GM23338 (cell line): ENCODE data around the gene MAST4. TPM values are rescaled to one million over a fixed set of nuclear protein-coding genes. Genes with fewer than 3 reads are reported as not detected.

Experiments
- ATAC-seq: fragments of 200-7000 bp; cut with Tn5 transposase; 3 replicates; pipeline ENCODE4 v1.9.1; 2020
- DNase-seq: peaks from one replicate; pipeline ENCODE4 v3.0.0-alpha.2; 2015; ENCODE audit warnings: low spot score
- H2AFZ ChIP-seq: fragments of 200-600 bp; sonication (generic); 2 replicates; pipeline ENCODE4 v1.8.0; 2016; ENCODE audit warnings: antibody characterized with exemption, mild to moderate bottlenecking, moderate library complexity
- H3F3A ChIP-seq: fragments of 200-600 bp; sonication (generic); replicated peaks from 2 replicates; pipeline ENCODE4 v1.8.0; 2017; ENCODE audit warnings: antibody characterized with exemption, mixed run types, low read depth
- H3K27ac ChIP-seq: fragments of 200-600 bp; sonication (generic); 2 replicates; pipeline ENCODE4 v1.6.1; 2016; ENCODE audit warnings: low read depth
- H3K27me3 ChIP-seq: fragments of 200-600 bp; sonication (generic); 2 replicates; pipeline ENCODE4 v1.8.0; 2016; ENCODE audit warnings: mild to moderate bottlenecking, mixed run types, moderate library complexity; ENCODE audit not compliant: insufficient read depth
- H3K36me3 ChIP-seq: fragments of 200-600 bp; sonication (generic); 2 replicates; pipeline ENCODE4 v1.8.0; 2016; ENCODE audit warnings: mild to moderate bottlenecking; ENCODE audit not compliant: insufficient read depth
- H3K4me1 ChIP-seq: fragments of 200-600 bp; sonication (generic); 2 replicates; pipeline ENCODE4 v1.8.0; 2016; ENCODE audit warnings: mild to moderate bottlenecking, moderate library complexity; ENCODE audit not compliant: insufficient read depth
- H3K4me2 ChIP-seq: fragments of 200-600 bp; sonication (generic); 2 replicates; pipeline ENCODE4 v1.7.1; 2017; ENCODE audit warnings: mixed run types
- H3K4me3 ChIP-seq: fragments of 200-600 bp; sonication (generic); 2 replicates; pipeline ENCODE4 v1.6.1; 2016; ENCODE audit warnings: mixed run types
- H3K79me2 ChIP-seq: fragments of 200-600 bp; sonication (generic); replicated peaks from 2 replicates; pipeline ENCODE4 v1.8.0; 2017; ENCODE audit warnings: mild to moderate bottlenecking; ENCODE audit not compliant: insufficient read depth
- H3K9me2 ChIP-seq: fragments of 200-600 bp; sonication (generic); 2 replicates; pipeline ENCODE4 v1.8.0; 2017; ENCODE audit not compliant: insufficient read depth
- H4K20me1 ChIP-seq: fragments of 200-600 bp; sonication (generic); replicated peaks from 2 replicates; pipeline ENCODE4 v1.8.0; 2017; ENCODE audit warnings: mild to moderate bottlenecking; ENCODE audit not compliant: insufficient read depth
- H3K27ac Mint-ChIP-seq: 2 replicates; pipeline ENCODE4 v1.8.0; 2020; ENCODE audit warnings: inconsistent platforms, mild to moderate bottlenecking, moderate library complexity, mixed read lengths
- H3K27me3 Mint-ChIP-seq: 3 replicates; pipeline ENCODE4 v1.8.0; 2022; ENCODE audit warnings: low read depth, mild to moderate bottlenecking, moderate library complexity, mixed read lengths, inconsistent platforms; ENCODE audit not compliant: insufficient read depth, poor library complexity
- H3K36me3 Mint-ChIP-seq: 3 replicates; pipeline ENCODE4 v1.8.0; 2021; ENCODE audit warnings: low read depth, mild to moderate bottlenecking, inconsistent platforms, moderate library complexity, mixed read lengths
- H3K4me1 Mint-ChIP-seq: 3 replicates; pipeline ENCODE4 v1.8.0; 2020; ENCODE audit warnings: mild to moderate bottlenecking, inconsistent platforms, mixed read lengths
- H3K4me3 Mint-ChIP-seq: 3 replicates; pipeline ENCODE4 v1.8.0; 2021; ENCODE audit warnings: moderate library complexity, mild to moderate bottlenecking, inconsistent platforms, mixed read lengths
- H3K9me3 Mint-ChIP-seq: 3 replicates; pipeline ENCODE4 v1.8.0; 2020; ENCODE audit warnings: moderate library complexity, mild to moderate bottlenecking, inconsistent platforms, mixed read lengths
- CREB1 ChIP-seq: fragments of 250-450 bp; sonication (Bioruptor Pico); IDR thresholded peaks from 2 replicates; pipeline ENCODE4 v1.5.0; 2020; ENCODE audit warnings: low read depth, mild to moderate bottlenecking, moderate library complexity
- EZH2 ChIP-seq: fragments of 200-600 bp; sonication (generic); IDR thresholded peaks from one replicate; pipeline ENCODE4 v1.8.0; 2017; ENCODE audit warnings: antibody characterized with exemption, mild to moderate bottlenecking, low read depth; ENCODE audit not compliant: unreplicated experiment
- EZH2phosphoT487 ChIP-seq: fragments of 200-600 bp; sonication (generic); IDR thresholded peaks from one replicate; pipeline ENCODE4 v1.8.1; 2018; ENCODE audit warnings: antibody characterized with exemption; ENCODE audit not compliant: unreplicated experiment
- JUNB ChIP-seq: IDR thresholded peaks from one replicate; pipeline ENCODE4 v1.6.1; 2016; ENCODE audit warnings: antibody characterized with exemption; ENCODE audit not compliant: unreplicated experiment
- NANOG ChIP-seq: IDR thresholded peaks from 2 replicates; pipeline ENCODE4 v1.6.1; 2016; ENCODE audit warnings: antibody characterized with exemption, borderline replicate concordance
- POLR2AphosphoS5 ChIP-seq: IDR thresholded peaks from 2 replicates; pipeline ENCODE4 v1.6.1; 2016; ENCODE audit warnings: antibody characterized with exemption, low read depth
- STAT1 ChIP-seq: IDR thresholded peaks from one replicate; pipeline ENCODE4 v1.6.1; 2016; ENCODE audit warnings: antibody characterized with exemption; ENCODE audit not compliant: unreplicated experiment
- ZNF114 ChIP-seq: fragments of 250-450 bp; sonication (Bioruptor Pico); IDR thresholded peaks from 2 replicates; pipeline ENCODE4 v1.5.0; 2020; ENCODE audit warnings: mild to moderate bottlenecking, moderate library complexity
- ZNF331 ChIP-seq: fragments of 250-450 bp; sonication (Bioruptor Pico); IDR thresholded peaks from 2 replicates; pipeline ENCODE4 v1.5.0; 2020; ENCODE audit warnings: low read depth, mild to moderate bottlenecking, moderate library complexity
- polyA plus RNA-seq: library from polyadenylated mRNA; unstranded; fragments of >200 nt; fragmentation: Nextera tagmentation; extraction: Ambion mirVana; gene quantifications from 2 replicates; pipeline ENCODE4 v1.2.1, GENCODE V29; 2016
- total RNA-seq: library from RNA; depleted of rRNA; stranded (reverse); fragments of >200 nt; shearing (Covaris generic); gene quantifications from 2 replicates; pipeline ENCODE4 v1.2.3, GENCODE V29; 2014
- TF ChIP-seq, protein P1 (sequence below): IDR thresholded peaks from 2 replicates; pipeline ENCODE4 v1.6.1; 2016; ENCODE audit warnings: antibody characterized with exemption
- TF ChIP-seq, protein P2 (sequence below), 2 experiments: fragments of 200-600 bp in 1 of 2; sonication (generic) in 1 of 2; conservative IDR thresholded peaks; 2 replicates each; pipeline versions ENCODE4 v1.5.1 to v1.6.1; 2016 to 2017; ENCODE audit warnings: antibody characterized with exemption in 2 of 2, low read depth in 2 of 2, mild to moderate bottlenecking in 2 of 2, moderate library complexity in 1 of 2
- TF ChIP-seq, protein P3 (sequence below): fragments of 250-450 bp; sonication (Bioruptor Pico); IDR thresholded peaks from 2 replicates; pipeline ENCODE4 v1.5.0; 2020; ENCODE audit warnings: mild to moderate bottlenecking, moderate library complexity
- TF ChIP-seq, protein P4 (sequence below): IDR thresholded peaks from one replicate; pipeline ENCODE4 v1.6.1; 2018; ENCODE audit warnings: antibody characterized with exemption; ENCODE audit not compliant: unreplicated experiment

Gene MAST4
- total and polyA plus RNA-seq, 2 experiments from 2014 or later = 3.6 to 8.5 TPM

DNA sequence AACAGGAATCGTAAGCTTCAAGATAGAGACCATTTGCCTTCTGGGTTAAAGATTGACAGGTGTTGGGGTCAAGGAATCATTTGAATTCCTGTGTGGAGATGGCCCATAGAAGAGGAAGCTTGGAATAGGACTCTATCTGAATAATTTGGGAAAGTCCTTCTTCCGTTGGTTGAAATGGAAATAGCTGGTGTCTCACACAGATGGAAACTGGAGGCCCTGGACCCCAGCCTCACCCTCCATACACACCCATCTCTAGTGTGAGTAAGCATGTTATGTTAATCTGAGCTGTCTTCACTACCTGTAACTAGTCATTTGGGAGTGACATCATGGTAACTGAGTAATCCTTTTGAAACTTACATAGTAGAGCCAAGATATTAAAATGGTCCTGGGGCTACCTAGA lies 416.0 kb downstream of the MAST4 start:
- H3K9me2 ChIP-seq = no peaks in the 10 kb centered on the region
- no peaks in the 10 kb centered on the region; the same call in 1 of the 2 replicates for H4K20me1 ChIP-seq
- H3K4me1 ChIP-seq = peaks cover 6% of the 10 kb centered on the region; the same call in 1 of the 2 replicates
- H3K36me3 Mint-ChIP-seq = no peaks in the 10 kb centered on the region
- no peak for ATAC-seq
- H3K79me2 ChIP-seq = no peaks in the 10 kb centered on the region
- H3K4me1 Mint-ChIP-seq = peaks cover 25% of the 10 kb centered on the region
- H3K4me2 ChIP-seq = no peak overlapping the region
- no peaks in the 10 kb centered on the region for H3K9me3 Mint-ChIP-seq
- DNase-seq = no peak
- H3K4me3 ChIP-seq = no peak overlapping the region
- H3K4me3 Mint-ChIP-seq = no peak overlapping the region
- no peaks in the 10 kb centered on the region for H3K36me3 ChIP-seq
- no peak overlapping the region for H2AFZ ChIP-seq
- H3F3A ChIP-seq = no peaks in the 10 kb centered on the region
- TF ChIP-seq, protein P1, sequence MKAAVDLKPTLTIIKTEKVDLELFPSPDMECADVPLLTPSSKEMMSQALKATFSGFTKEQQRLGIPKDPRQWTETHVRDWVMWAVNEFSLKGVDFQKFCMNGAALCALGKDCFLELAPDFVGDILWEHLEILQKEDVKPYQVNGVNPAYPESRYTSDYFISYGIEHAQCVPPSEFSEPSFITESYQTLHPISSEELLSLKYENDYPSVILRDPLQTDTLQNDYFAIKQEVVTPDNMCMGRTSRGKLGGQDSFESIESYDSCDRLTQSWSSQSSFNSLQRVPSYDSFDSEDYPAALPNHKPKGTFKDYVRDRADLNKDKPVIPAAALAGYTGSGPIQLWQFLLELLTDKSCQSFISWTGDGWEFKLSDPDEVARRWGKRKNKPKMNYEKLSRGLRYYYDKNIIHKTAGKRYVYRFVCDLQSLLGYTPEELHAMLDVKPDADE = no peak
- TF ChIP-seq JUNB (no peak), STAT1 (no peak), EZH2phosphoT487 (no peak), ZNF331 (no peak), NANOG (no peak), ZNF114 (CRISPR knock-in tag) (no peak), POLR2AphosphoS5 (no peak), EZH2 (no peak), CREB1 (CRISPR knock-in tag) (no peak)
- TF ChIP-seq, protein P2, sequence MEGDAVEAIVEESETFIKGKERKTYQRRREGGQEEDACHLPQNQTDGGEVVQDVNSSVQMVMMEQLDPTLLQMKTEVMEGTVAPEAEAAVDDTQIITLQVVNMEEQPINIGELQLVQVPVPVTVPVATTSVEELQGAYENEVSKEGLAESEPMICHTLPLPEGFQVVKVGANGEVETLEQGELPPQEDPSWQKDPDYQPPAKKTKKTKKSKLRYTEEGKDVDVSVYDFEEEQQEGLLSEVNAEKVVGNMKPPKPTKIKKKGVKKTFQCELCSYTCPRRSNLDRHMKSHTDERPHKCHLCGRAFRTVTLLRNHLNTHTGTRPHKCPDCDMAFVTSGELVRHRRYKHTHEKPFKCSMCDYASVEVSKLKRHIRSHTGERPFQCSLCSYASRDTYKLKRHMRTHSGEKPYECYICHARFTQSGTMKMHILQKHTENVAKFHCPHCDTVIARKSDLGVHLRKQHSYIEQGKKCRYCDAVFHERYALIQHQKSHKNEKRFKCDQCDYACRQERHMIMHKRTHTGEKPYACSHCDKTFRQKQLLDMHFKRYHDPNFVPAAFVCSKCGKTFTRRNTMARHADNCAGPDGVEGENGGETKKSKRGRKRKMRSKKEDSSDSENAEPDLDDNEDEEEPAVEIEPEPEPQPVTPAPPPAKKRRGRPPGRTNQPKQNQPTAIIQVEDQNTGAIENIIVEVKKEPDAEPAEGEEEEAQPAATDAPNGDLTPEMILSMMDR (conservative IDR thresholded peaks at IDR 0.05; ENCODE audit: low read depth in 2 of 2) = no peak
- TF ChIP-seq, protein P3, sequence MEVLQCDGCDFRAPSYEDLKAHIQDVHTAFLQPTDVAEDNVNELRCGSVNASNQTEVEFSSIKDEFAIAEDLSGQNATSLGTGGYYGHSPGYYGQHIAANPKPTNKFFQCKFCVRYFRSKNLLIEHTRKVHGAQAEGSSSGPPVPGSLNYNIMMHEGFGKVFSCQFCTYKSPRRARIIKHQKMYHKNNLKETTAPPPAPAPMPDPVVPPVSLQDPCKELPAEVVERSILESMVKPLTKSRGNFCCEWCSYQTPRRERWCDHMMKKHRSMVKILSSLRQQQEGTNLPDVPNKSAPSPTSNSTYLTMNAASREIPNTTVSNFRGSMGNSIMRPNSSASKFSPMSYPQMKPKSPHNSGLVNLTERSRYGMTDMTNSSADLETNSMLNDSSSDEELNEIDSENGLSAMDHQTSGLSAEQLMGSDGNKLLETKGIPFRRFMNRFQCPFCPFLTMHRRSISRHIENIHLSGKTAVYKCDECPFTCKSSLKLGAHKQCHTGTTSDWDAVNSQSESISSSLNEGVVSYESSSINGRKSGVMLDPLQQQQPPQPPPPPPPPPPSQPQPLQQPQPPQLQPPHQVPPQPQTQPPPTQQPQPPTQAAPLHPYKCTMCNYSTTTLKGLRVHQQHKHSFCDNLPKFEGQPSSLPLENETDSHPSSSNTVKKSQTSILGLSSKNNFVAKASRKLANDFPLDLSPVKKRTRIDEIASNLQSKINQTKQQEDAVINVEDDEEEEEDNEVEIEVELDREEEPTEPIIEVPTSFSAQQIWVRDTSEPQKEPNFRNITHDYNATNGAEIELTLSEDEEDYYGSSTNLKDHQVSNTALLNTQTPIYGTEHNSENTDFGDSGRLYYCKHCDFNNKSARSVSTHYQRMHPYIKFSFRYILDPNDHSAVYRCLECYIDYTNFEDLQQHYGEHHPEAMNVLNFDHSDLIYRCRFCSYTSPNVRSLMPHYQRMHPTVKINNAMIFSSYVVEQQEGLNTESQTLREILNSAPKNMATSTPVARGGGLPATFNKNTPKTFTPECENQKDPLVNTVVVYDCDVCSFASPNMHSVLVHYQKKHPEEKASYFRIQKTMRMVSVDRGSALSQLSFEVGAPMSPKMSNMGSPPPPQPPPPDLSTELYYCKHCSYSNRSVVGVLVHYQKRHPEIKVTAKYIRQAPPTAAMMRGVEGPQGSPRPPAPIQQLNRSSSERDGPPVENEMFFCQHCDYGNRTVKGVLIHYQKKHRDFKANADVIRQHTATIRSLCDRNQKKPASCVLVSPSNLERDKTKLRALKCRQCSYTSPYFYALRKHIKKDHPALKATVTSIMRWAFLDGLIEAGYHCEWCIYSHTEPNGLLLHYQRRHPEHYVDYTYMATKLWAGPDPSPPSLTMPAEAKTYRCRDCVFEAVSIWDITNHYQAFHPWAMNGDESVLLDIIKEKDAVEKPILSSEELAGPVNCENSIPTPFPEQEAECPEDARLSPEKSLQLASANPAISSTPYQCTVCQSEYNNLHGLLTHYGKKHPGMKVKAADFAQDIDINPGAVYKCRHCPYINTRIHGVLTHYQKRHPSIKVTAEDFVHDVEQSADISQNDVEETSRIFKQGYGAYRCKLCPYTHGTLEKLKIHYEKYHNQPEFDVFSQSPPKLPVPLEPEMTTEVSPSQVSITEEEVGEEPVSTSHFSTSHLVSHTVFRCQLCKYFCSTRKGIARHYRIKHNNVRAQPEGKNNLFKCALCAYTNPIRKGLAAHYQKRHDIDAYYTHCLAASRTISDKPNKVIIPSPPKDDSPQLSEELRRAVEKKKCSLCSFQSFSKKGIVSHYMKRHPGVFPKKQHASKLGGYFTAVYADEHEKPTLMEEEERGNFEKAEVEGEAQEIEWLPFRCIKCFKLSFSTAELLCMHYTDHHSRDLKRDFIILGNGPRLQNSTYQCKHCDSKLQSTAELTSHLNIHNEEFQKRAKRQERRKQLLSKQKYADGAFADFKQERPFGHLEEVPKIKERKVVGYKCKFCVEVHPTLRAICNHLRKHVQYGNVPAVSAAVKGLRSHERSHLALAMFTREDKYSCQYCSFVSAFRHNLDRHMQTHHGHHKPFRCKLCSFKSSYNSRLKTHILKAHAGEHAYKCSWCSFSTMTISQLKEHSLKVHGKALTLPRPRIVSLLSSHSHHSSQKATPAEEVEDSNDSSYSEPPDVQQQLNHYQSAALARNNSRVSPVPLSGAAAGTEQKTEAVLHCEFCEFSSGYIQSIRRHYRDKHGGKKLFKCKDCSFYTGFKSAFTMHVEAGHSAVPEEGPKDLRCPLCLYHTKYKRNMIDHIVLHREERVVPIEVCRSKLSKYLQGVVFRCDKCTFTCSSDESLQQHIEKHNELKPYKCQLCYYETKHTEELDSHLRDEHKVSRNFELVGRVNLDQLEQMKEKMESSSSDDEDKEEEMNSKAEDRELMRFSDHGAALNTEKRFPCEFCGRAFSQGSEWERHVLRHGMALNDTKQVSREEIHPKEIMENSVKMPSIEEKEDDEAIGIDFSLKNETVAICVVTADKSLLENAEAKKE (CRISPR knock-in tag) = no peak
- TF ChIP-seq, protein P4, sequence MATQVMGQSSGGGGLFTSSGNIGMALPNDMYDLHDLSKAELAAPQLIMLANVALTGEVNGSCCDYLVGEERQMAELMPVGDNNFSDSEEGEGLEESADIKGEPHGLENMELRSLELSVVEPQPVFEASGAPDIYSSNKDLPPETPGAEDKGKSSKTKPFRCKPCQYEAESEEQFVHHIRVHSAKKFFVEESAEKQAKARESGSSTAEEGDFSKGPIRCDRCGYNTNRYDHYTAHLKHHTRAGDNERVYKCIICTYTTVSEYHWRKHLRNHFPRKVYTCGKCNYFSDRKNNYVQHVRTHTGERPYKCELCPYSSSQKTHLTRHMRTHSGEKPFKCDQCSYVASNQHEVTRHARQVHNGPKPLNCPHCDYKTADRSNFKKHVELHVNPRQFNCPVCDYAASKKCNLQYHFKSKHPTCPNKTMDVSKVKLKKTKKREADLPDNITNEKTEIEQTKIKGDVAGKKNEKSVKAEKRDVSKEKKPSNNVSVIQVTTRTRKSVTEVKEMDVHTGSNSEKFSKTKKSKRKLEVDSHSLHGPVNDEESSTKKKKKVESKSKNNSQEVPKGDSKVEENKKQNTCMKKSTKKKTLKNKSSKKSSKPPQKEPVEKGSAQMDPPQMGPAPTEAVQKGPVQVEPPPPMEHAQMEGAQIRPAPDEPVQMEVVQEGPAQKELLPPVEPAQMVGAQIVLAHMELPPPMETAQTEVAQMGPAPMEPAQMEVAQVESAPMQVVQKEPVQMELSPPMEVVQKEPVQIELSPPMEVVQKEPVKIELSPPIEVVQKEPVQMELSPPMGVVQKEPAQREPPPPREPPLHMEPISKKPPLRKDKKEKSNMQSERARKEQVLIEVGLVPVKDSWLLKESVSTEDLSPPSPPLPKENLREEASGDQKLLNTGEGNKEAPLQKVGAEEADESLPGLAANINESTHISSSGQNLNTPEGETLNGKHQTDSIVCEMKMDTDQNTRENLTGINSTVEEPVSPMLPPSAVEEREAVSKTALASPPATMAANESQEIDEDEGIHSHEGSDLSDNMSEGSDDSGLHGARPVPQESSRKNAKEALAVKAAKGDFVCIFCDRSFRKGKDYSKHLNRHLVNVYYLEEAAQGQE = no peak
- no peak overlapping the region for H3K27ac Mint-ChIP-seq
- no peak overlapping the region for H3K27ac ChIP-seq
- 0 out of 2 replicates have a peak, but pooled peaks cover 5% of the 10 kb centered on the region for H3K27me3 ChIP-seq
- no peaks in the 10 kb centered on the region for H3K27me3 Mint-ChIP-seq
